Forelimb muscle (tissue), 1 donor: ENCODE measurements around the gene CDC25A. TPM values are rescaled to one million over a fixed set of nuclear protein-coding genes. Genes with fewer than 3 reads are reported as not detected.
"Not testable (repeated sequence)": the region's sequence is repeated elsewhere in the genome, so short reads cannot be mapped to it uniquely, and the experiment has no call there.

Experiments
- DNase-seq: peaks from one replicate; pipeline ENCODE4 v3.0.0-alpha.2; 2013; ENCODE audit warnings: low read depth
- polyA plus RNA-seq: library from polyadenylated mRNA; unstranded; fragments of 120-200 nt; gene quantifications from one replicate; pipeline ENCODE4 v1.2.1, GENCODE V29; 2013; ENCODE audit not compliant: insufficient read length

CDC25A gene
- 3.1 TPM for polyA plus RNA-seq

DNA sequence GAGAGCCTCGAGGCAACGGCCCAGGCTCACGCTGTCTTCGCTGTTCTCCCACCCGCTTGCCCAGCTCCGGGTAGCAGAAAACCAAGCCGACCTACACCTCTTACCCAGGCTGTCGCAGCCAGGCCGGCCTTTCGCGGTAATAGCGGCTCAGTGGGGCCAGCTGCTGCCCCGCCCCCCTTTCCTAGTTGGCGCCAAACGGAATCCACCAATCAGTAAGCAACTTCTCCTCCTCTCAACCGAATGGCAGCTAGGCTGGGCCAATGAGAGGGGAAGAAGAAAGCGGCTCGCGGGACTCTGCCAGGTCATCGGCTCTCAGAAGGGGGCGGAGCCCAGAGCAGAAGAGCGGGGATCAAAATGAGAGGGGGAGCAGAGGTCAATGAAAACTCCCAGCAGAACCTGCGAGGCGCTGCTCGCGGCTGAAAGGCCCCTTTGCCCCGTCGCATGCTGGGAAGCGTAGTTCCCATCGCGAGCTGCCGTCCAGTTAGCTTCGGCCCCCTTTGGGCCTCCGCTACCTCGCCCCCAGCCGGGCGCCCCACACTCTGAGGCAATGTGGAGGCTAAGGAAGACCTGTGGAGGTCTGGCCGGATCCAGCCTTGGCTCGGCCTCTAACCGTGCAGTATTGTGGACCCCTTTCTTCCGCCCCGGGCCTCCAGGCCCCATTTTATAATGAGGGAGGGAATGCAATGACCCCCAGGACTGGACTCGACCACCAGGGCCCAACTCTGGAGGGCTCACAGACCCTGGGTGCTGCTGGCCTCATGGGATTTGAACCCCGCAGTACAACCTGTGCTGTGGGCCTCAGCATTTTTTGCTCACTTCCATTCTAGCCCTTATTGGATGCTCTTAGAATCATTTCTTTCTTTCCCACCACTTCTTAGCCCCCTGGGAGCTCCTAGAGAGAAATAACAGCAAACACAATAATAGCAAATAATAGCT is at the start of gene CDC25A:
Gene CDC25A (minus strand): TSS at position 152 of the 936 bp plus-strand sequence. CDS start 470 bp downstream, outside the sequence.
- peak; percentile 98 for DNase-seq

- no peak for DNase-seq
These were observed 48.3 kb upstream of the CDC25A start for GRCh38 chr3:48236531-48236930.

DNA sequence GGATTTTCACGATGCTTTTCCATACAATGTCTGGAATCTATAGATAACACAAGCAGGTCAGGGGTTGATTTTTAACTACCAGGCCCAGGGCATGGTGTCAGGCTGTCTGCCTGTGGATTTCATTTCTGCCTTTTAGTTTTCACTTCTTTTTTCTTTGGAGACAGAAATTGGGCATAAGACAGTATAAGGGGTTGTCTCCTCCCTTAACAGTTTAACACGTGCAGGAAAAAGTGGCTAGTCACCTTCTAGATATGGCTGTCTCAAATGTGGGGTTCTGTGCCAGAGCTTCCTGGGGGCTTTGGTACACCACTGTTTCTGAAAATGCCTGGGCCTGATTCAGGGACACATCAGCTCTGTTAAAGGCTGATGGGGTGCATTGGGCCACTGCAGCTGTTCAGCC is 45.3 kb upstream of the CDC25A start:
- DNase-seq, result no peak

- no peak for DNase-seq
These were observed 44.5 kb upstream of the CDC25A start for GRCh38 chr3:48232734-48233133.

DNA sequence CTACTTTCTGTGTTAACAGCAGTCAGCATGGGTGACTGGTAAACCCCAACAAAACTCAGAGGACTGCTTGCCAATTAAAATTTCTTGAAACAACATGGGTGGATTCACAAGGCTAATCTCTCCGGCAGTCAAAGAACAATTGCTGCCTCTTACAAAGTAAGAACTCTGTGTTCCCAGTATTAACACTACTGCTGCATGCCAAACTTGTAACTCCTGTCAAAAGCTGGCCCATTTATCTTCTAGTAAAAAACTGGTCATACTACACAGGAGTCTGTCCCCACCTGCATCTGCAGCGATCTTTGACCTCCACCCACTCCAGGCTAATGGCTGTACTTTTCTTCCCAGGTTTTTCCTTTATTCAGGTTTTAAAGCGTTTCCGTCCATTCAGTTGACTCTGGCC is 44.0 kb upstream of the CDC25A start:
- DNase-seq, result no peak

DNA sequence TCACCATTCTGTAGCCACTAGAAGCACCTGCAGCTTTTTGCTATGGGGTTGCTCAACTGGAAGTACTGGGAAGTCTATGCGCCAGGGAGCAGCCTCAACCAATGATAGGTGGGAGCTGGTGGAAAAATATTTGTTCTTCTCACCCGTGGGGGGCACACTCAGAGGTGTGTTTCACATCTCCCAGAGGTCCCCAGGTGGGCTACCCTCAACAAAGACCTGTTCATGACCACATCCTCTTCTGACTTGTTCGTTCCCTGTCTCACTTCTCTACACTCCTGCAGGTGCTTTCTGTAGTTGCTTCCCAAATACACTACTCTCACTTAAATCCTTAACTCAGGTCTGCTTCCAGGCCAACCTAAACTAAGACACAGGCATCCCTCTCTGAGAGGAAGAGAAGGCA is 38.7 kb upstream of the CDC25A start:
- DNase-seq, result no peak

- no peak for DNase-seq
These were observed 37.4 kb upstream of the CDC25A start for GRCh38 chr3:48225587-48225986.

DNA sequence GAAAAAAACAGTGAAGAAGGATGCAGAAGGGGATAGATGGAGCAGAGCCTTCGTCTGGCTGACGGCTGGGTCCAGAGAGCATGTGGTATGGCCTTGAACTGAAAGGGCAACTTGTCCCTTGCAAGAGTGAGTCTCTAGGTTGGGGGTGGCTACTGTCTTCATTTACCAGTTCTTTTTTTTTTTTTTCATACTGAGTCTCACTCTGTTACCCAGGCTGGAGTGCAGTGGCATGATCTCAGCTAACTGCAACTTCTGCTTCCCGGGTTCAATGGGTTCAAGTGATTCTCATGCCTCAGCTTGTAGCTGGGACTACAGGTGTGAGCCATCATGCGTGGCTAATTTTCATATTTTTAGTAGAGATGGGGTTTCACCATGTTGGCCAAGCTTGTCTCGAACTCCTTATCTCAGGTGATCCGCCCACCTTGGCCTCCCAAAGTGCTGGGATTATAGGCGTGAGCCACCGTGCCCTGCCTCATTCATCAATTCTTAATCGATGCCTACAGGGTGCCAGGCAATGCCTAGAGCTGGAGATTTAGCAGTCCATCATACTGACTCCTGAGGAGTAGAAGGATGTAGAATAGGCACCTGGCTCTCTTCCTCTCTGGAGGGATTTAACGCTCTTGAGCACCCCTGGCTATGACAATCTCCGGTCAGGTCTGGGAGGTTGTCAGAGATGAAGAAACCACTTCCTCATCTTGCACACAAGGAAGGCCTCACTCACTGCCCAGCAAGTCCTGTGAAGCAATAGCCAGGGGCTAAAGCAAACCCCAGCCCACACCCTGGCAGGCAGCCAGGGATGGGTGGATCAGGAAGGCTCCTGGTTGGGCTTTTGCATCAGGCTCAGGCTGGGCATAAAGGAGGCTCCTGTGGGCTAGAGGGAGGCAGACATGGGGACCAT is 34.6 kb upstream of the CDC25A start, which contains the start of gene CAMP:
Gene CAMP (plus strand): TSS at position 880 of the 898 bp plus-strand sequence. CDS start 17 bp downstream, at position 897.
- no peak for DNase-seq

GRCh38 chr3:48220746-48221145 is 32.5 kb upstream of the CDC25A start:
- no peak for DNase-seq

GRCh38 chr3:48219543-48219942 is 31.3 kb upstream of the CDC25A start:
- no peak for DNase-seq

DNA sequence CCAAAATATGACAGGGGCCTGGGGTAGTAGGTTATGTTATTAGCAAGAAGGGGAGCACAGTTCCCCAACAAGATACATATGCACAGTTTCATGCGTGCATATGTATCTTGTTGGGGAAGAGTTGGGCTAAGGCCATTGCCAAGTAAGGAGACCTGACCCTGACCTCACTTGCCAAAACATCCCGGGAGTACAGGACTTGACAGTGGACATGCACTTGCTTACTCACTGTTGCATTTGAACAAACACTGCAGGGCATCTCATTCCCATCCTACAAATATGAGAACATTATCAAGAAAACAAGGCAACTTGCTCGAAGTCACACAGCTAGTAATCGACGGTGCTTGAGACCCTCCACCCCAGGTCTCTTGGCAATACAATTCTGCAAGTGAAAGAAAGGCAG is 30.3 kb upstream of the CDC25A start:
- DNase-seq, result no peak

- DNase-seq, result no peak
These were observed 29.2 kb upstream of the CDC25A start for GRCh38 chr3:48217449-48217848.

DNA sequence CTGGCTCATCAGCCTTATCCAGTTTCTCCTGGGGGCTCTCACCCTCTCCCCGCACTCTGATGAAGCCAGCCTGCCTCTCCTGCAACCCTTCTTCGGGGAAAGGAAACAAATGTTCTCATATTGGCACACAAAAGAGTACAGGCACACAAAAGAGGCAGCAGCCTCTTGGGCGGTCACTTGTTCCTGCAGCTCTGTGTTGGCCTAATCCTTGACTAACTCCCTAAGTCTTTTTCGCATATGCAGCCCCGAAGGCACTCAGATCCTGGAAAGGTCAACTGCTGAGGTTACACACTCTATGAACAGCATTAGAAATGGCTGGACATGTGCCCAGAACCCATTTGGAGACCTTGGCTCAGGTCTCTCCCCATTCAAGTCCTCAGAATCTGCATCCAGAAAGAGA is 27.7 kb upstream of the CDC25A start:
- DNase-seq, result no peak

- DNase-seq, result peak; percentile 78
These were observed 27.2 kb upstream of the CDC25A start for GRCh38 chr3:48215466-48215865.

DNA sequence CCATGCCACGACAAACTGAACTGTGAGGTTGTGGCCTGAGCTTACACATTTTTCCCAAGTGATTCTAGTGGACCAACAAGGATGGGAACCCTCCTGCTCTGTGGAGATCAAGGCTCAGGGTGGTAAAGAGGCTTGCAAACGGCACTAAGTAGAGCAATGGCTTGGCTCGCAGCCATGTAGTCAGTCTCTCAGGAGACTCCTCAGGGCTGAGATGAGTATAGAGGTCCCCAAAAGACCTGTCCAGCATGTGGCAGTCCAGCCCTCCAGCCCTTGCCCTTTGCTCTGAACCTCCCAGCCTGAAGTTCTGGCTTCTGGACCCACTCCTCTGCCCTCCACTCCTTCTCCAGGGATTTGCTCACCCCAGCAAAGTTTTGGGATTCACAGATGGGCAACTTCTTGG is 26.8 kb upstream of the CDC25A start:
- no peak for DNase-seq

DNA sequence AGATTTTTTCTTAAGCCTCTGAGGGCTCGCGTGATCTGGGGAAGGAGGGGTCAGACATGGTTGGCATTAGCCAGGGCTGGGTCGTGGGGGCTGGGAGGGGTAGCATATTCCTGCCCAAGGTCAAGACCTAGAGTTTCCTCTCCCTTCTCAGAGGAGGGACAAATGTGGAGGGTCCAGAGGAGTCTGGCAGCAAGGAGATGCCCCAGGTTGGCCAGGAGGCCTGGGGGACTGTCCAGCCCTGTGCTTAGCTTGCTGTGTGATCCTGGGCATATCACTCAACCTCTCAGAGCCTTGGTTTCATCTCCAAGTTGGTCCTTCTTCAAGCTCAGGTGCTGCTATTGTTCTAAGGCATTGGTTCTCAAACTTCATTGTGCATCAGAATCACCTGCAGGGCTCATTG is 26.0 kb upstream of the CDC25A start:
- no peak for DNase-seq

DNA sequence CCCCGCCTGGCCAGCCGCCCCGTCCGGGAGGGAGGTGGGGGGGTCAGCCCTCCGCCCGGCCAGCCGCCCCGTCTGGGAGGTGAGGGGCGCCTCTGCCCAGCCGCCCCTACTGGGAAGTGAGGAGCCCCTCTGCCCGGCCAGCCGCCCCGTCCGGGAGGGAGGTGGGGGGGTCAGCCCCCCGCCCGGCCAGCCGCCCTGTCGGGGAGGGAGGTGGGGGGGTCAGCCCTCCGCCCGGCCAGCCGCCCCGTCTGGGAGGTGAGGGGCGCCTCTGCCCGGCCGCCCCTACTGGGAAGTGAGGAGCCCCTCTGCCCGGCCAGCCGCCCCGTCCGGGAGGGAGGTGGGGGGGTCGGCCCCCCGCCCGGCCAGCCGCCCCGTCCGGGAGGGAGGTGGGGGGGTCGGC is 23.6 kb upstream of the CDC25A start:
- not testable (repeated sequence) for DNase-seq

- DNase-seq, result not testable (repeated sequence)
These were observed 22.3 kb upstream of the CDC25A start for GRCh38 chr3:48210534-48210933.

- DNase-seq, result no peak
These were observed 21.2 kb upstream of the CDC25A start for GRCh38 chr3:48209445-48209844.

- DNase-seq, result no peak
These were observed 19.9 kb upstream of the CDC25A start for GRCh38 chr3:48208076-48208475.

DNA sequence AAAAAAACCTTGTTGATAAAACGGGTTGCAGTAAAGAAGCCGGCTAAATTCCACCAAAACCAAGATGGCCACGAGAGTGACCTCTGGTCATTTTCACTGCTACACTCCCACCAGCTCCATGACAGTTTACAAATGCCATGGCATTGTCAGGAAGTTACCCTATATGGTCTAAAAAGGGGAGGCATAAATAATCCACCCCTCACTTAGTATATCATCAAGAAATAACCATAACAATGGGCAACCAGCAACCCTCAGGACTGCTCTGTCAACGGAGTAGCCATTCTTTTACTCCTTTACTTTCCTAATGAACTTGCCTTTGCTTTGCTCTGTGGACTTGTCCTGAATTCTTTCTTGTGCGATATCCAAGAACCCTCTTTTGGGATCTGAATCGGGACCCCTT is 14.4 kb upstream of the CDC25A start:
- no peak for DNase-seq

DNA sequence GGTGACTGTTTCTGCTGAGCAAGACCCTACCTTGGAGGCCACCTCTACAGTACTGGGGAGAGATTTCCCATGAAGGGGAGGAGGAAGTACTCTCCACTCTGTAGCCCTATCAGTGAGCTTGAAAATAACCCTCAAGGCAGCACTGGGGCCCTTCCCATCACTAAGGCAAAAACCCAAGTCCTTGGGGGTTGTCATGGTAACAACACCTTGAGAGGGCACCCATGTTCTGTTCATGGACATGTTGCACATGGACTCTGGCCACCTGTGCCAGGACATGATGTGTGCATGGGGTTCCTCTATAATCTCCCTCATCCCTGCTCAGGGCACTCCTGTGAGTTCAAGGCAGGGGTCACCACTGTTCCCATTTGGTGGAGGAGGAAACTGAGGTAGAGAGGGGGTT is 10.9 kb upstream of the CDC25A start:
- no peak for DNase-seq
